ENCODE data around the gene GPR17.

GPR17 gene, protein sequence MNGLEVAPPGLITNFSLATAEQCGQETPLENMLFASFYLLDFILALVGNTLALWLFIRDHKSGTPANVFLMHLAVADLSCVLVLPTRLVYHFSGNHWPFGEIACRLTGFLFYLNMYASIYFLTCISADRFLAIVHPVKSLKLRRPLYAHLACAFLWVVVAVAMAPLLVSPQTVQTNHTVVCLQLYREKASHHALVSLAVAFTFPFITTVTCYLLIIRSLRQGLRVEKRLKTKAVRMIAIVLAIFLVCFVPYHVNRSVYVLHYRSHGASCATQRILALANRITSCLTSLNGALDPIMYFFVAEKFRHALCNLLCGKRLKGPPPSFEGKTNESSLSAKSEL

DNA sequence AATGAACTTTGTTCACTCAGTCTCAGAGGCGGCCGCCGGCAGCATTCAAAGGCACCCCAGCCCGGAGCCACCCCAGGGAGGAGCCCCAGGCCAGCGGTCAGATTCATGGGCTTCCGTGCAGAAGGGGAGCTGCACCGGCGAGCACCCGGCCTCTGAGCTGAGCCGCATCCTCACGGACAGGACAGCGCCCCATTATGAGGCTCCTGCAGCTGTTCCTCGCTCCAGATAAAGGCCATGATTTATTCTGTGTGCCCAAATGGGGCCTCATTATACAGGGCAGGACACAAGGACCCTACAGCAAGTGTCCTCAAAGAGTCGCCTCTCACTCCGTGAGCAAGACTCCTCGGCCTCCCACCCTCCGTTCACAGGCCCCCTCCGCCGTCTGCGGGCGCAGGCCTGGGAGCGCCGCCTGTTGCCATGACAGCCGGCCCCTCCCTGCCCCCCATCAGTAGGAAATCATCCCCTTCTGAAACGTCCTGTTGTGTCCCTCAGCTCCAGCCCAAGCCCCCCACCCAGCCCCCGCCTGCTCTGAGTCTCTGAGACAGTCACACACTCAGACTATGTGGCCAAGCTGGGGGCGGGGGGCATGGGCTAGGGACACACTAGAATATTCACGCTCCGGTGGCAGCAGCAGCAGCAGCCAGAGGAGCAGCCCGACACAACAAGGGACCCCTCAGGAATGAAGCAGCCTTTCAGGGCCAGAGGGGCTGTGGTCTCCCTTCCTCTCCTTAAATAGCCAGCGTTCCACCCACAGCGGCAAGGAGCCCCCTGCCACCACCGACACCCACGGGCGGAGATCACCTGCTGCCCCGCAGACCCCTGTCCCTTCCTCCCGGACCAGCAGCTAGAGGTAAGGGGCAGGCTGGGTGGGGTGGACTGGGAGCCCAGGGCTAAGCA lies at the start of gene GPR17:
GPR17 (plus strand) TSS at position 759 of the 897 bp plus-strand sequence. CDS start 4,583 bp downstream, outside the sequence.
- DNase-seq = no peak

DNA sequence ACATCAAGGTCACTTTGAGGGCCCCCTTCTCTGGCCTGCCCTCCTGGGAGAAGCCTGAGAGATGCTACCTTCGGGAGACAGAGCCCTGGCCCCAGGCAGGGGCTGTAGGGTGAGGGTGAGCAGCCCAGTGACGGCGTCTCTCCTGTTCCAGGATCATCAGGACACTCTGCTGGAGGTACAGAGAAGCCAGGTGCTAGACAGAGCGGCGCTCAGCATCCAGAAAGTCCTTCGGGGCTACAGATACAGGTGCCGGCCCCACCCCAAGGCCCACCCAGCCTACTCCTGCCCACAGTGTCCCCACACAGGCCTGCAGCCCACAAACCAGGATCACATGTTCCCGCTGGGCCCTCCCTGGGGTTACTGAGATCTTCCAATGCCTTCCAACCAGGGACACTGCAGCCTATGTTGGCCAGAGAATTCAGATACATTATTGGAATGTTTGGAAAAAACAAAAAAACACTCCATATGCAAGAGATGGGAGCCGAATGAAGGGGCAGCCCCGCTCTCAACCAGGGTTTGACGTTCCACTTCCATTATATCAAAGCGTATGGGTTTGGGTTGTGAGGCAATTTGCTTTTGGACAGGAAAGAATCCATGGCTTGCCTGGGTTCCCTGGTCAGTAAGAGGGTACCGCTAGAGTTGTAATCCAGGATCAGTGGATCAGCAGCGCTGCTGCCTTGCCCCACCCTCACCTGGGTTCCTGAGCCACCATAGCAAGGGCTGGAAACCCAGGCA lies 49.5 kb upstream of the GPR17 start:
- DNase-seq = no peak

- no peak for DNase-seq
Observed at GRCh38 chr2:127597046-127597983, 48.6 kb upstream of the GPR17 start.

DNA sequence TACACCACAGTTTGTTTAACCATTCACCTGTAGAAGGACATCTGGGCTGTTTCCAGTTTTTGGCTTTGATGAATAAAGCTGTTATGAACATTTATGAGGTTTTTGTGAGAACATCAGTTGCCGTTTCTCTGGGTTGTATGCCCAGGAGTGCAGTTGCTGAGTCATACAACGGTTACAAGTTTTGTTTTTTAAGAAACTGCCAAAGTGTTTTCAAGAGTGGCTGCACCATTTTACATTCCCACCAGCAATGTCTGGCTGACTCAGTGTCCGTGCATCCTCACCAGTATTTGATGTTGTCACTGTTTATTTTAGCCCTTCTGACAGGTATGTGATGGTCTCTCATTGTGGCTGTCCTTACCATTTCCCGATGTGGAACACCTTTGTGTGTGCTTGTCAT lies 48.0 kb upstream of the GPR17 start:
- no peak for DNase-seq

DNA sequence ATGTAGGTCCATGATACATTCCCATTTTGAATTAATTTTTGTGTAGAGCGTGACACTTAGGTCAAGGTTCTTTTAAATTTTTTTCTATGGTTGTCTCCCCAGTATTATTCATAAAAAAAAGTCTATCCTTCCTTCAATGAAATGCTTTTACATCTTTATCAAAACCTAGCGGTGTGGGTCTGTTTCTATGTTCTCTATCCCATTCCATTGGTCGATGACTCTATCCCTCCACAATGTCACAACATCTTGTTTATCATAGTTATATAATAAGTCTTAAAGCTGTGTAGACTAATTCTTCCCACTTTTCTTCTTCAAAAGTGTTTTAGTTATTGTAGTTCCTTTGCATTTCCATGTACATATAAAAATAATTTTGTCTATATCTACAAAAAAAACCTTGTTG lies 47.2 kb upstream of the GPR17 start:
- DNase-seq = no peak

DNA sequence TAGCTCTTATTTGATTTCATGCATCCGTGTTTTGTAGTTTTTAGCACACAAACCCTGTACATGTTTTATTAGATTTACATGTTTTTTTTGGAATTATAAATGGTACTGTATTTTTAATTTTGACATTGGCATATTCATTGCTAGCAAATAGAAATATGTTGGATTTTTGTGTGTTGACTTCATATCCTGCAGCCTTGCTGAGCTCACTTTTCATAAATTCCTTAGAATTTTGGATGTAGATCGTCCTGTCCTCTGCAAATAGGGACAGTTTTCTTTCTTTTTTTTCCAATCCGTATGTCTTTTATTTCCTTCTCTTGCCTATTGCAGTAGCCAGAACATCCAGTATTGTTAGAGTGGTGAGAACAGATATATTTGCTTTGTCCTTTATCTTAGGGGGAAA lies 46.7 kb upstream of the GPR17 start:
- no peak for DNase-seq

- peak; percentile 10 for DNase-seq
Observed at GRCh38 chr2:127604986-127605385, 41.0 kb upstream of the GPR17 start.

- no peak for DNase-seq
Observed at GRCh38 chr2:127605691-127606263, 40.2 kb upstream of the GPR17 start.

- DNase-seq = no peak
Observed at GRCh38 chr2:127606625-127607398, 39.1 kb upstream of the GPR17 start.

GRCh38 chr2:127607399-127607908 lies 38.5 kb upstream of the GPR17 start:
- DNase-seq = no peak

DNA sequence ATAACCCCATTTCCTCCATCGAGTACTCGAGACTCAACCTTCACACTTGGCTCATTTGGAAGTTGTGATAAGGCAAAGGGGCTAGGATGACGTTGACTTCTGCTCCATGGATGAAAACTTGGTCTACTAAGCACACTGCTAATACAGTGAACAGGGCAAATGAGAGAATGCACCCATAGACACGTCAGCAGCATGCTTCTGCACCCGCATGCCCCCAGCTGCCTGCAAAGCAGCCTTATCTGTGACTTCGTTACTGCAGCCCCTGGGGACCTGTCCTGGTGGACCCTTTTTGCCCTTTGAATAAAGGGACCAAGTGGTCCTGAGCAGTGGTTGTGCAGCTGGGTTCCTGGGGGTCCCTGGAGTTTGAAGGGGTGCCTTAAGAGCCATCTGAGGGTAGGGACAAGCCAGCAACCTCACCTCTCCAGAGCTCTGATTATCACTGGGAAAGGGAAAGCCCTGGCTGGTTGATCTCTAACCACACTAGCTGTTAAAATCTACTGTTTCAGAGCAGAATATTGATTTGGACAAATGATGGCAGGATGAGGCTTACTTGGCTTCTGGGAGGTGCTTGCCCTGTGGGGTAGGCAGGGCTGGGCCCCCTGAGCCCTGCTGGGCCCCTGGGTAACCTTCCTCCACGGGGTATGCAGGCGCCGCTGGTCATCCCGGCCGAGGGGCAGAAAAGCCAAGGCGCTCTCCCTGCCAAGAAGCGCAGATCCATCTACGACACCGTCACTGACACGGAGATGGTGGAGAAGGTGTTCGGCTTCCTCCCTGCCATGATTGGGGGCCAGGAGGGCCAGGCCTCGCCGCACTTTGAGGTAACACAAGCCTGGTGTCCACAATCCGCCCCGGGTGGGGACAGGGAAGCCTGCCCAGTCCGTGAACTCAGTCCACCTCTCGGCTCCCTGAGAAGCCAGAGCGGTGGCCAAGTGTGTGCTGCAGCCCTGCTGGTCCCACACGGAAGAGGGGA lies 37.6 kb upstream of the GPR17 start:
- no peak for DNase-seq

GRCh38 chr2:127609031-127609751 lies 36.8 kb upstream of the GPR17 start:
- DNase-seq = no peak

DNA sequence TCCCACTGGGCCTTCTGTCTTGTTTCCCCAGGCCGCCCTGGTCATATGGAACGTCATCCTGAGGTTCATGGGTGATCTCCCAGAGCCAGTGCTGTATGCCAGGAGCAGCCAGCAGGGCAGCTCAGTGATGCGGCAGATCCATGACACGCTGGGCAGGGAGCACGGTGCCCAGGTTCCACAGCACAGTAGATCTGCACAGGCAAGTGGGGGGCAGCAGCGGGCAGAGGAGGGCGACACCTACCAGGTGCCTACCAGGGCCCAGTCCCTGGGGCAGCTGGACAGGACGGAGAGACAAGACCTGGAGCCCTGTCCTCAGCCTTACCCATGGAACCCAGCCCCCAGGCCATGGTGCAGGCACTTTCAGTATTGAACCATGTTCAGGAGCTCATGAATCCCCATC lies 36.1 kb upstream of the GPR17 start:
- no peak for DNase-seq

DNA sequence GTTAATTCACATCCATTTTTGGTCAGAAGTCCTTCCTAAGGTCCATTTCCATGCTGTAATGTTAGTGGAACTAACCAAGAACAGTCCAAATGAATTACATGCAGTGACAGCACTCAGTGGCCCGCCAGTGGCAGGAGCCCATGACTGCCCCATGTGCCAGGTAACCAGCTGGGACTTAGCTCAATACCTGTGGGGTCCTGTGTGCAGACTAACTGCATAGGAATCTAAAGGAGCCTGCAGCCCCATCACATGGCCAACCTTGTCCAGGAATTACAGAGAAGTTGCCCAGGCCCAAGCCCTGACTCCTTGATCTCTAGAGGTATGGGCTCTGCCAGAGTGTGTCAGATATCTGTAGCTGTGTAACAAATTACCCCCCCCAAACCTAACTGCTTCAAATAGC lies 35.4 kb upstream of the GPR17 start:
- DNase-seq = no peak

GRCh38 chr2:127611076-127611925 lies 34.7 kb upstream of the GPR17 start:
- DNase-seq = no peak

DNA sequence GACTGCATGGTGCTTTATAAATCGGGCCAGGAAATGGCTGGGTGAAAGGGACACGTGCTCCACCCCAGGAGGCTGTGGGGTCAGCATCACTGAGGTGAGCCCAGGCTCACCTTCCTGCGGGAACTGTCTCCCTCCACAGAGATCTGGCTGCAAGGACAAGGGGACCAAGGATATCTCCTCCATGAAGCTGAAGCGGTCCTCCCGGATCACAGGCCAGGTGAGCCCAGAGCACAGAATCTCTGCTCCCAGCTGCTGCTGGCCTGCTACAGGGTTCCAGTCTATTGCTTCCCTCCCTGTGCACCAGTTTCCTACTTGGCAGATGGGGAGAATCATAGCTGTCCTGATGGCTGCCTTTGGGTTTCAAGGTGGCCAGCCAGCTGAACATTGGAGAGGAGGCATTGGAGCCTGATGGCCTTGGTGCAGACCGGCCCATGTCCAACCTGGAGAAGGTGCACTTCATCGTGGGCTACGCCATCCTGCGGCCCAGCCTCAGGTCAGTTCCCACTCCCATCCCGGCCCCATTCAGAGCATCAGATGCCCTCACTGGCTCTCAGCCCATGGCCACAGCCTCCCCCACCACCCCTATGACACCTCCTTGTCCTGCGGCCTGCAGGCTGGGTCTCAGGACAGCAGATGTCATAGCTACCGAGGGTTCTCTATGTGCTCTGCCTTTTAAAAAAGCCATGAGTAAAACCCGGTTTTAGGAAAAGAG lies 33.7 kb upstream of the GPR17 start:
- no peak for DNase-seq

DNA sequence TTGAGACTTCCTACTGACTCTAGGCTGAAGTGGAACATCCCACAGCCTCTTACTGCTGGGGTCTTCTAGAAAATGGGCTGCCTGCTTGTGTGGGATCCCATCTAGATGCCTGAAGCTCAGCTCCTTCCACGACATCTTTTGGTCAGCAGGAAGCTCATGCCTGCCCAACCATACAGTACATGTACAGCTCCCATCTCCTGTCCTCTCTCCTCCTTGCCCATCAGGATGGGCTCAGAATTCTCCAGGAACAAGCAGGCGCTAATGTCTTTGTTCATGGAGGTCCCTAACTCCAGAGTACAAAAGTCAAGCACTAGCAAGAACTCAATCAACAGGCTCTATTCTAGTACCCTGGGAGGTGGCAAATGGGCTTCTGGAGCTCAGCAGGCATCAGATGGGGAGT lies 31.7 kb upstream of the GPR17 start:
- no peak for DNase-seq

All from right hindlimb (tissue), 1 donor.